ENCODE measurements around the gene NOD2.

Gene NOD2

DNA sequence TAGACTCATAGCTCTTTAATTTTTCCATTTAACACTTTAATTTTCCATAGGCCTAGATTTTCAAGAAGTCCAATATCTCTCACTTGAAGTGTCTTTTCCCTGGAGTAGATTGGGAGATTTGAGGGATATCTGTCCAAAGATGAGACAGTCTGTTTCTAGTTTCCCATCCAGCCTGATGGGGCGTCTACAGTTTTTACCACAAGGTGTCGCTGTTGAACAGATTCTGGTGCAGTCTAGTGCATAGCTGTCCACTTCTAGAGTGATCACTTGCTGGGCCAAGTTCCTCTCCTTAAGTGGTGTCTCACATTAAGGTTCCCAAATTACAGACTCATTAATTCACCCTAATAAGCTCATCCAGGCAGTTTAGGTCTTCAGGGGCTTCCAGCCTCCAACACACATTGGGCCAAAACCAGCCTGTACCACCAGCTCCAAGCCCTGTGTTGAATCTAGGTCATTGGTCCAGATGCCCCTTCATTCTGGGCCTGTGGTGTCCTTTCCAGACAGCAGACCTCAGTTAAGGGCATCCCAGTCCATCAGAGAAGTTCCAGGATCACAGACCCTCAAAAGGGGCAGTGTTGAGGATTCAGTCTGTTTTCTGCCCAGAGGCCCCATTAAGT lies 21.7 kb upstream of the NOD2 start:
- peak; percentile 71 for DNase-seq

DNA sequence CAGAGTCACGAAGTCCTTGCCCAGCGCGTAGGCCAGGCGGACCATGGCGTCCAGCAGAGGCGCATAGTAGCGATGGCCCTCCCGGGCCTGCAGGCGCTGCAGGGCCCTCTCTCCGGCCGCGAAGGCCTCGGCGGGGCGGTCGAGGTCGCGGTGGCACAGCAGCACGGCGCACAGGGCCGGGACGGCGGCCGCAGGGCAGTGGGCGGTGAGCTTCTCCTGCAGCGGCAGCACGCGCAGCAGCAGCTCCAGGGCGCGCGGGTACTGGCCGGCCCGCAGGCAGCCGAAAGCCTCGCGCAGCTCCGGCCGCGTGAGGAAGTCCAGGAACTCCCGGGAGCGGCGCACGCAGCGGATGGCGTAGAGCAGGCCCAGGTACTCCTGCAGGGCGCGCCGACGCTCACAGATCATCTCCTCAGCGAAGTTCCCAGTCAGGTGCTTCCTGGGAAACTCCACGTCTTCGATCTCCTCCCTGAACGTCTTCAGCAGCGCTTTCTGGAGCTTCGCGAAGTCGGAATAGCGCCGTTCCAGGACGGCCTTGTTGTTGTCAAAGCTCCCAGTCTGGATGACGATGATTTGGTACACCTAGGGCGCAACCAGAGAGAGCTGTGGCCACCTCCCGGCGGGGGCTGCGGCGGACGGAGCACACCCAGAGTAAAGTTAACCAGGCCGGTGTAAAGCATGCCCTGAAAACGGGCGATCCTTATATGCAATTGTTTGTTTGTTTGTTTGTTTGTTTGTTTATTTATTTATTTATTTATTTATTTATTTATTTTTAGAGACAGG lies 19.7 kb upstream of the NOD2 start:
- no peak for DNase-seq

DNA sequence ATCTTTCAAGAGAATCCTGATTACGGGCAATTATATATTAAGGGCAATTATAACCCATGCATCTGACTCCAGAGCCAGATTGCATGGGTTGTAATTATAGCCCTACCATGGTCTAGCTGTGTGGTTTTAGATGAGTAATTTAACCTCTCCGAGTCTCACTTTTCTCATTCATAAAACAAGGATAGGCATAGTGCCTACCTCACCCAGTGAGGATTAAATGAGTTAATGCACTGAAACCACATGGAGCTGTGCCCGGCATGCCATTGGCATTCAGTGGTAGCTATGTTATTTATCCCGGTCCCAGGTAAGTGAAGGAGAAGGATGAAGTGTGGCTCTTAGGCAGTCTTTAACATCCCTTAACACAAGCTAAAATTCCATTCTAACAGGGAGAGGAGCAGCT lies 18.6 kb upstream of the NOD2 start:
- no peak for DNase-seq

DNA sequence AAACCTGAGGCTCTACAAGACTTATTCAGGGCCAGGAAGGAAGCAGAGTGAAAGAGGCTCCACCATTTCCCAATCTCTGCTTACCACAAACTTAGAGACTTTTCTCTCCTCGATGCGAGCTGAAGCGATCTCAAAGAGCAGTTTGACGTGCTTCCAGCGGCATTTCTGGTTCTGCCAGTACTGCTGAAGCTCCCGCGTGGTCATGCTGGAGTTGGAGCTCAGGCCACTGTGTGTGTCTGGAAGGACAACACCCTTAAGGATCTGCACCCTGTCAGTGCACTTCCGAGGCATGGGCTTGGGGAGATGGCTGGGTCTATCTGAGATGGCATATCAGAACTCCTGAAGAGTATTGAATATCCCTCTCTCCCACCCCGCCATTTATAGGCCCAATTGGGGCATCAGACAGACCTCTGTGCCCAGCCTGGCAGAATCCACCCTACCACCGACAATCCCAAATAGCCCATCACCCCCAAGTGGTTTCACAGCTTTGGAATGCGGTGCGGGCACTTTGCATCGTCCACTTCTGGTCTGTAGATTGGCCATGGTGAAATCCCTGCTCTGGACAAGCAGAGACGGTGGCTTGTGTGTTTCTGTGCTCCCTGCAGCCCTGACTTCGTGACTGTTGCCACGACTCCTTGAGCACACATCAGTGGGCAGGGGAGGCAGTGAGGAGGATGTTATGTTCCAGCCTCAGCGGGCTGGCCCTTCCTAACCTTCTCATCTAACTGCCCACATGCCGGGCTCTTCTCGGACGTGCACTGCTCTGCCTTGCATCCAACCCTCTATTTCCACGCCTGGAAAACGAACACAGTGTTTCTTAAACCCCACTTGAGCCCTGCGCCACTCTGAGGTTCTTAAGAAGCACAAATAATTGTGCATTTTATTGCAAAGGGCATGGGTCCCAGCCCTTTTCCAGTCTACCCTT lies 17.5 kb upstream of the NOD2 start:
- DNase-seq: no peak

DNA sequence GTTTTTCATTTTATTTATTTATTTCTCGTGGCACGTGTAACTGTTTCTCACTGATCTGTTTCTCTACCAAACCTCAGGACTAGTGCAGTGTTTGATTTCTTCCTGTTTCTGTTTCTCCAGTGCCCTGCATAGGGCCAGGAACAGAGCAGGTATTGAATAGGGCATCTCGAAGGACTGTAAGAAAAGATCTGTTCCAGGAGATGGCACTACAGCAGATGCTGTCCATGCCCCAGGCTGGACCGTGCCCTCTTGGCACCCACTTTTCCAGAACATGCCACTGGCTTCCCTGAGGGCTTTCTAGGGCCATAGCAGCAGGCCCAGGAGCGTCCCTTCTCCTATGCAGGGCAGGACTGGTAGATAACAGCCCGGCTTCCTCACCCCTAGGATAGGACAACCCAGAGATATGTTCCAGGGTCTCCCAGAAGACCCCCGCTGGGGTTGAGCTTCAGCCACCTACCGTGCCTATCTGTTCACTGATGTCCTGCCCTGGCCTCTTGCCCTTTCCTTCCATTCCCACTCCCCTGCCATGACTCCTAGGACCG lies 16.7 kb upstream of the NOD2 start:
- DNase-seq: no peak

DNA sequence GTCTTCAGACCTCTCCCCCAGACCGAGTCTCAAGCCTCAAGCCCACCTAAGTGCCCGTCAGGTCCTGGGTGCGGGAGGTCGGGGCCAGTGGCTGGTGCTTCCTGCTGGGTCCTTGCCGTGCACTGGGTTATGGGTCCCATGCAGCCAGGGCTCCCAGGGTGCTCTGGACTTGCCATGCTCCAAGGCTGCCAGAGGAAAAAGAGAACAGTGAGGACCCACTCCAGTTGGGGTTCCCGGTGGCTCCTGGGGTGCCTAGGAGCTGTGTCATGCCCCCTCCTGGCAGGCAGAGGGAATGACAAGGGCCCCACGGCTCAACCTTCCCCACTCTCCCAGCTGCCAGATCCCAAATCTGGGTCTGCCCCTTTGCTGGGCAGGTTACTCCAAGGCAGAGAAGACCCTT lies 16.1 kb upstream of the NOD2 start:
- DNase-seq: no peak

DNA sequence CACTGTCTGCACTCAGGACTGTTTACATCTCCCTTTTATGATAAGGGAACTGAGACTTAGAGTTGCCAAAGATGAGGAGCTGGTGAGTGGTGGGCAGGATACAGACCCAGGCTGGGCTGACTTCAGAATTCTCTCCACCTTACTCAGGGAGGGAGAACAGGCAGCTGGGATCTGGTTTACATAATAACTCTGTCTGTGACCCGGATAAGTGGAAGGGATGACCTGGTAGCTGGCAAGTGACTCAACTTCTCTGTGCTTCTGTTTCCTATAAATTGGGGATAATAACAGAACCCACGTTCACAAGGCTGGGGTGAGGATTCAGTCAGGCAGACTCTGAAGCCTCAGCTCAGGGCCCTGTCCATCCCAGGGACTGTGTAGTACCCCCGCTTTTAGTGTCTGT lies 14.9 kb upstream of the NOD2 start:
- peak; percentile 69 for DNase-seq

DNA sequence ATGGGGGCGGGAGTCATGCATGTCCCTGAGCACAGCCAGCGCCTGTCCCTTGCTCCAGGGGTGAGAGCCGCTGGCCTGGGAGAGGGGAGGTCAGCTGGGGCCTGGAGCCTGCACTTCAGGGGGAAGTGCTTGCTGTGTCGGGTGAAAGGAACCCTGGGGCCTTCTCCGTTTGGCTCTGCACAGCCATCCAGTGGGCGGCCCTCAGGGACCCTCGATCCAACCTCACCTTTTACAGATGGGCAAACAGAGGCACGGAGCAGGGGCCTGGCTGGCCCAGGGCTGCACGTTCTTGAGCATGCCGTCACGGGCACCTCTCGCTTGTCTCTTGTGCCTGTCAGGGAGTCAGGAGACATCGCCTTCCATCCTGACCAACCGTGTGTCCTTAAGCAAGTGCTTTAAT lies 14.1 kb upstream of the NOD2 start:
- no peak for DNase-seq

DNA sequence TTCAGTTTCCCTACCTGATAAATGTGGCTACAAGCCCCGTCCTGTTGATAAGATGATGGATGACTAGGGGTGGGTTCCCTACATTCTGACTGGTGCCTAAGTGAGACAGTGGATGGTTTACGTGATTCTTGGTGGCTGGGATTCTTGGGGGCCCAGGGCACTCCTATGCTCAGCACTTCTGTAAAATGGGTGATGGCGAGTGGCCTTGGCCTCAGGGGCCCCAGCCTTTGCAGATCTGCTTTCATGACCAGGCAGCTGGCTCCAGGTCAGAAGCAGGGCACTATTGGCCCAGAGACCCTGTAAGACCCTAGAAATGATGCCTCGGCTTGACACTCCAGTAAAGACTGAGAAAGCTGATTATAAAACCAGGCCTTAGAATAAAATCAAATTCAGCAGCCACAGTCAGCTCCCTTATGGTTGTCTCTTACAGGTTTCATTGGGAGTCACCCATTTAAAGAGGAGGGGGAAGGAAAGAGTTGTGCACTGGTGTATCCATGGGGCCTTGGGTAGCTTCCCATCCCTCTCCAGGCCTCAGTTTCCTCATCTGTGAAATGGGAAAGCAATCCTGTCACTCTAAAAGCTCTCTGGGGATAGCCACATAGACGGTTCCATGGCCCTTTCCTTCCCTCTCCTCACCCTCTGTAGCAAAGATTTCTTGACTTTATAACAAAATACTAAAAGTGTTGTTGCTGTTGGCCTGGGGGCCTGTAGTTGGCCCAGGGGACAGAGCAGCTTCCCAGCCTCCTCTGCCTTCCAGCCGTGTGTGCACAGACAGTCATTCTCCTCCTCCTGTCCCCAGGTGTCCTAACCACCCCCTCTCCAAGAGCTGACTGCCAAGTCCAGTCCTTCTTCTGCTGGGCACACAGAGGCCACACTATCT lies 13.5 kb upstream of the NOD2 start:
- DNase-seq: no peak

DNA sequence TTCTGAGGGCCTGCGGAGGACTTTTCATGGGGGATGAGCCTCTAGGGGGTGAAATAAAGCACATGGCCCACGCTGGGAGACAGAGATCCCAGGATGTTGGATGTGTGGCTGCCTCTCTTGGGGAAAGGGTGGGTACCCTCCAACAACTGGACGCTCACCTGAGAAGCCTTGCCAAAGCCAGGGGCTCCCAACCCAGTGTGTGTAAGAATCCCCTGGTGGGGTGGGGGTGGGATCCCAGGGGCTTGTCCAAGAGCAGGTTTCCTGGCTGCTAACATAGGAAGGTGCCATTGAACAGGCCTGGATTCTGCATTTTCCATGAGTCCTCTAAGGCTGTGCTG lies 12.9 kb upstream of the NOD2 start:
- DNase-seq: no peak

DNA sequence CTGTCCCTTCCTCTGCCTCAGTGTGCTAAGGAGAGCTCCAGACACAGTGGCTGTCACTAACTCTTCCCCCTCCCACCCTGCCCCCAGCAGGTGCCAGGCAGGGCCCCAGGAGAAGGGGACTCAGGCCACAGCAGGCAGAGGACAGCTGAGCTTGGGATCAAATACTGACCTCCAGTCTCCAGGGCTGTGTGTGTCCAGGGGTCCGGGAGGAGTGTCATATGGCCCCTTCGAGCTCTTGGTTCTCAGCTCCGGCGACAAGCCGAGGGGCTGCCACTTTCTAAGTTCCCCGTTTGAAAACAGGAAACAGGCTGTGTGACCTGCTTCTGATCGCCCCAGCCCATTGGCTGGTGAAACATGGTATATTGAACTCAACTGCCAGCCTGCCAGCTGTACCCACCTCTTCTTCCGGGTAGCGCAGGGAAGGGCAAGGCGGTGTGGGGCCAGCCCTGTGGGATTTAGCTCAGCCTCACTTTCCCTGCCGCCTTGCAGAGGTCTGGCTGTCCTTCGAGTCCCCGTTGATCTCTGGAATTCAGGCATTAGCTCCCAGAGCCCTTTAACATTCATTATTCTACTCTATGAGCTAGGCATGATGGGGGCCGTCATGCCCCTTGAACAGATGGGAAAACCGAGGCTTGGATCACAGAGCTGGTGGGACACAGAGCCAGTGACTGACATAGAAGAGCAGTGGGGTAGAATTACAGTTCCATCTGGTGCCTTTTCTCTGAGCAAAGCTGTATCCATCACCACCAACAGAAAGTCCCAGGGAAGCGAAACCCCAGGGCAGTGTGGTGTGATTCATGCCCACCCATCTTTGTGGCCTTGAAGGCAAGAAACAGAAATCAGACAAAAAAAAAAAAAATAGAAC lies 12.2 kb upstream of the NOD2 start, which contains the start of gene SNX20:
SNX20 (minus strand) TSS at position 292 of the 865 bp plus-strand sequence. CDS start 3,786 bp downstream, outside the sequence.
- peak; percentile 88 for DNase-seq

DNA sequence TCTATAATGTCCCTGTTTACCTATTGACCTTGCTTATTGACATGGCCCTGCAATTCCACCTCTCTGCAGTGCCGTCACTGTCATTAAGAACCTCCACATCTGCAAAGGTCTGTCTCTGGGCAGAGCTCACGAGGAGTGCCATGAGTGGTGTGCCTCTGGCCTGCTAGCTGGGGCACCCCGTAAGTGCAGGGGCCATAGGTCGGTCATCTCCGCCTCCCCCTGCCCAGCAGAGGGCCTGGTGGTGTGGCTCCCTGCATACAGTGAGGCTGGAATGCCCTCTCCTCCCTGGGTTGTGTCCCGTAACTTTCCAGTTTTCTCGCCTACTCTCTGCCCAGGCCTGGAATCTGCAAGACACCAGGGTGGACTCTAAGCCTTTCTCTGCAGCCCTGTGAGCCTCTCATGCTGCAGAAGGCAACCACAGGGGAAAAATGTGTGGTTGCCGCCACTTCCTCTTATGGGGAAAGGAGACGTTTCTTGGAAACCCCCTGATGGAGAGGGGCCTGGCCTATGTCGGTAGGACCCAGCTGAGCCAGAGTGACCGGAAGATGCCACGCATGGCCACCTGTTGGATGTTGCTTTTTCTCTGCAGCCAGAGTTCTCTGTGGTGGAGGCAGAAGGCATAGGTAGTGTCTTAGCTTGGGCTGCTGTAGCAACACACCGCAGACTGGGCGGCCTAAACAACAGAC lies 9.6 kb upstream of the NOD2 start:
- peak; percentile 95 for DNase-seq

DNA sequence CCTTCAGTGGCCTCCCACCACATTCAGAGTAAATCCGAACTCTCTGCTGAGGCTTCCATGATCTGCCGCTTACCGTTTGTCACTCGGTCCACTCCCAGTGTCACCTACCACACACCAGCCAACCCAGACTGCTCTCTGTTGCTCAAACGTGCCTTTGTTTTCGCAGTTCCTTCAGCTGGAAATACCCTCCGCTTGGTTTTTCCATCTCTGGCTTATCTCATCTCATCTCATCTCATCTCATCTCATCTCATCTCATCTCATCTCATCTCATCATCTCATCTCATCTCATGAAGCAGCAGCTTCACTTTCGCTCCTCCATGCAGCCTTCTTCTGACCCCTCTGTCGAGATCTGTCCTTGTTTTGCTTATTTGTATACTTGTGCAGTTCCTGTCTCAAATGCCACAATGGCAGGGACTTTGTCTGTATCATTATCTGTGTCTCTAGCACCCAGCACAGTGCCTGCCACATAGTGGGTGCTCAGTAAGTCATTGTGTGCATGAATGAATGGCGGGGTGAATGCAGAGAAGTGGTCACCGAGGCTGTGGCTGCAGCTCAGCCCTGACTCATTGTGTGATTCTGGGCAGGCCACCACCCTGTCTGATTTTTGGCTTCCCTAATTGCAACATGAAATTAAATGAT lies 8.5 kb upstream of the NOD2 start:
- DNase-seq: peak; percentile 91

DNA sequence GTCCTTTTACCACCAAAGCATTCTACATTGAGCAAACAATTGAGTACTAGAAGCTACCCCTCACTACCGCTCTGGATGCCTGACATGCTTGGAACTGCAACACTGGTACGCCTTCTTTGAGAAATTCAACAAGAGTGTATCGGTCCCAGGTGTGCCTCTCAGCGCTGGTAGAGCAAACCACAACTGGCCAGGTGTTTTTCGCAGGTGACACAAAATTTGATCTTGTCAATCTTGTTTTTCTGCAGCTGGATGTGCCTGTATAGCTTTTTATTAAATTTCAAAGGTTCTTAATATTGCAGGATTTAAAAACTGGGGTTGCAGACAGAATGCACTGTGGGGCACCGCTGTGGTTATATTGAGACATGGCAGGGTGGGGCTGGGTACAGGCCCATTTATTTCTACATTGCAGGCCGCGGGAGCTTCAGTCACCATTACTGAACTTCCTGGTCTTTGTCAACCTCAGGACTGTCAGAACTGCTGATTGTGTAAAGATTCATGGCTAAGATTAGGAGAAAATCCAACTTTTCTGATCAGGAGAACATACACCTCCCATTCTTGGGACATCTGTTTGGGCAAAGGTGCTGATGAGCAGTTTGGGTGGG lies 7.8 kb upstream of the NOD2 start:
- DNase-seq: peak; percentile 93

DNA sequence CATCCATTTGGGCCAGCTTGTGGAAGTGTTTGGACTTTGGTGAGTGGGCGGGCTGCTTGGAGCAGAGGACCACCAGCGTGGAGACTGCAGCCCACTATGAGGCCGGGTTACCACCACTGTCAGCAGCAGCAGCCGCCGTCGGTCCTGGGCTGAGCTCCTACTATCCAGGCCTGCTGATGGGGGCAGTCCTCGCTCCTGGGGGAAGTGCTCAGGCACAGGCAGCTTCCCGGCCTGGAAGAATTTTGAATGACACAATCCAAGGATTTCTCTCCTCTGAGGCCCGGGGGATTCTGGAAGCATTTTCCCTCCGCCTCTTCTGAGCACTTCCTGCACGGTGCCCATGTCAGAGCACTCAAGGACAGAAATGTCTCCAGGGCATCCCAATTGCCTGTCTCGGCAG lies 5.3 kb upstream of the NOD2 start:
- no peak for DNase-seq

DNA sequence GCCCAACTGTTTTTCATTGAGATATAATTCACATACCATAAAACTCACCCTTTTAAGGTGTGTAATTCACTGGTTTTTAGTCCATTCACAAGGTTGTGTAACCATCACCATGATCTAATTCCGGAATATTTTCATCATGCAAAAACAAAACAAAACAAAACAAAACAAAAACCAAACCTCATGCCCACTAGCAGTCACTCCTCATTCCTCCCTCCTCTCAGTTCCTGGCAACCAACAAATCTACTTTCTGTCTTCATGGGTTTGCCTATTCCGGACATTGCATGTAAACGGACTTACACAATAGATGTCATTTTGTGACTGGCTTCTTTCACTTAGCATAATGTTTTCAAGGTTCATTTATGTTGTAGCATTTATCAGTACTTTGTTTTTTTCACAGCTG lies 4.5 kb upstream of the NOD2 start:
- DNase-seq: peak; percentile 98

DNA sequence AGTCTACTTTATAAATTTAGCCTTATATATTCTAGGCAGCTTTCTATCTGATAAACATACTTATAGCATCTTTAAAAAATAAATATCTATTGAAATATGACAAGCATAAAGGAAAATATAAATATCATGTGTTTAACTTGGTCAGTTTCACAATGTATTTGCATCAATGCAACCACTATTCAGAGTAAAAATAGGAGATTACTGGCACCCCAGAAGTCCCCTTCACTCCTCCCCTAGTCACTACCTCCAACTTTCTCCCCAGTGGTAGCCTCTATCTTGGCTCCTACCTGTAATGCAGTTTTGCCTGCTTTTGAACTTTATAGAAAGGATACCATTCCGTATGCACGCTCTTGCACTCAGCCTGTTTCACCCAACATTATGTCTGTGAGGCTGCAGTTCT lies 3.2 kb upstream of the NOD2 start:
- no peak for DNase-seq

DNA sequence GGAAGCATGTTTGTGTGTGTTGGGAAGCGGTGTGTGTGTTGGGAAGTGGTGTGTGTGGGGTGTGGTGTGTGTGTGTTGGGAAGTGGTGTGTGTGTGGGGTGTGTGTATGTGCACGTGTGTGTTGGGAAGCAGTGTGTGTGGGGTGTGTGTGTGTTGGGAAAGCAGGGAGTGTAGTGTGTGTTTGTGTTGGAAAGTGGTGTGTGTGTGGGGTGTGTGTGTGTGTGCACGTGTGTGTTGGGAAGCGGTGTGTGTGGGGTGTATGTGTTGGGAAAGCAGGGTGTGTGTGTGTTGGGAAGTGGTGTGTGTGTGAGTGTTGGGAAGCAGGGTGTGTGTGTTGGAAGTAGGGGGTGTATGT lies 785 bp upstream of the NOD2 start:
- no peak for DNase-seq

DNA sequence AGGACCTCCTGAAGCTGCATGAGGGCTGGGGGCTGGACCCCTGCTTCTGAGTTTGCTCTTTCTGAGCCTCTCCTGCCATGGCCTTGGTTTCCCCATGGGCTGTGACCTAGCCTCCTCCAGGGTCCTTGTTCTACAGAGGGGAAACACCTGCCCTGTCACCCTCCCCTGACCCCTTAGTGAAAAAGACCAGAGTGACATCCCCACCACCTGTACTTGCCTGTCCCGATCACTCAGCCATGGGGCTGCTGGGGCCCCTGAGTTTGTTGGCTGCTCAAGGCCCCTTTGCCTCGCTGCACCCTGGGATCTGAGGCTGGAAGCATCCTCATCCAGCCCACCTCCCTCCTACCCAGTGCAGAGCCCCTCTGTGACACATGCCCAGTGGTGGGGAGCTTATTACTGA lies 800 bp downstream of the NOD2 start:
- DNase-seq: no peak

All from inflammatory macrophage treated with lipopolysaccharide for 4 hours (primary cell).